KG1 (cell line): ENCODE results near the gene SPEF2.
"Not testable (repeated sequence)": the region's sequence is repeated elsewhere in the genome, so short reads cannot be mapped to it uniquely, and the experiment has no call there.

Source experiments
- DNase-seq: peaks from one replicate; lab custom pipeline; 2025; lab: John Stamatoyannopoulos, UW

Gene SPEF2

DNA sequence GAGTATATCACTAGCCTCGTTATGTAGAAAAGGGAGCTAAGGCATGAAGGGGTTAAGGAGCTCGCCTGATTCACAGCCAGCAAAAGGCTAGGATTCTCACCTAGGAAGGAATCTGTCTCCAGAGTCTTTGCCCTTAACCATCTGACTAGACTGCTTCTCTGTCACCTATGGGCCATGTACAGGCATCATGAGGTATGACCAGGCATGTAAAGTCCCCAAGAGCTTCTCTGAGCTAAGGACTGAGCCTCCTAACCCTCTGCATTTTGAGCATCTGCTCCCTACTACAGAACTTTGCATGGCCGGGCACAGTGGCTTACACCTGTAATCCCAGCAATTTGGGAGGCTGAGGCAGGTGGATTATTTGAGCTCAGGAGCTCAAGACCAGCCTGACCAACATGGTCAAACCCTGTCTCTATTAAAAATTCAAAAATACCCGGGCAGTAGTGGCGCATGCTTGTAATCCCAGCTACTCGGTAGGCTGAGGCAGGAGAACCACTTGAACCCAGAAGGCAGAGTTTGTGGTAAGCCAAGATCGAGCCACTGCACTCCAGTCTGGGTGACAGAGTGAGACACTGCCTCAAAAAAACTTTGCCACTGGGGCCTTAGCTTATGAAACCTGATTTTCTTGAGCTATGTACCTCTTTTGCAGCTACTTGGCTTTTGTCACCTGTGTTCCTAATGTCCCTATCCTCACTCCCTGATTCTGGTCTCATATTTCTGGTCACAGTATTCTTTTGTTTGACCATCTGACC is 205.9 kb downstream of the SPEF2 start:
- no peak for DNase-seq

DNA sequence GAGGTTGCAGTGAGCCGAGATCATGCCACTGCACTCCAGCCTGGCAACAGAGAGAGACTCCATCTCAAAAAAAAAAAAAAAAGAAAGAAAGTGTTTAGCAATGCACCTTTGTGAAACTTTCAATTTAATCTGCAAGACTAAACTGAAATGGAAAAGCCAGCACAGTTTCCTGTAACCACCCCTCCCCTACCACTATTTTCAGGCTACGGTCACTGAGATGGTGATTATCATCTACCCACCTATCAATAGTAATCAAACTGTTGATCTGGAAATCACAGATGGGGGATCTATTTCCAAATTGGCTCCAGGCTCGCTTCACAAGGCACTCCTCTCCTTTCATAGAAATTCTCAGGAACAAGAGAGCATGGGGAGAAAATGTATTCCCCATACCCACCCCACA is 208.4 kb downstream of the SPEF2 start:
- no peak for DNase-seq

DNA sequence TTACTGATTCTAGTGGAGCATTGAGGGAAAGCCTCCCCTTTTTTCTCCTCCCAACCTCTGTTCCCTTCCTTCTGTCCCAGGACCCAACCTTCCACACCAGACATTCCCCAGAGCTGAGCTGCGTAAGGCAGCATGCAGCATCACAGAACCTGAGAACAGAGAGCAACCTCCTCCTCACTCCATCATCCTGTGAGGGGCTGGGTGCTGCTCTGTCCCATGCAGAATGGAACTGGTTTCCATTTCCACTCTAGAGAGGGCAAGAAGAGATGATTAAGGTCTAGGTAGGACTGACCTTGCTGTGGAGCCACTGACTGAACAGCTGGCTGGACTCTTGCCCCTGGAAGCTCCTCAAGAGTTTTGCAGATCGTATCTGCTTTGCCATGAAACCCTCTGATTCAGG is 208.9 kb downstream of the SPEF2 start:
- DNase-seq: no peak

- DNase-seq: no peak
These were observed 210.5 kb downstream of the SPEF2 start for GRCh38 chr5:35828082-35828598.

DNA sequence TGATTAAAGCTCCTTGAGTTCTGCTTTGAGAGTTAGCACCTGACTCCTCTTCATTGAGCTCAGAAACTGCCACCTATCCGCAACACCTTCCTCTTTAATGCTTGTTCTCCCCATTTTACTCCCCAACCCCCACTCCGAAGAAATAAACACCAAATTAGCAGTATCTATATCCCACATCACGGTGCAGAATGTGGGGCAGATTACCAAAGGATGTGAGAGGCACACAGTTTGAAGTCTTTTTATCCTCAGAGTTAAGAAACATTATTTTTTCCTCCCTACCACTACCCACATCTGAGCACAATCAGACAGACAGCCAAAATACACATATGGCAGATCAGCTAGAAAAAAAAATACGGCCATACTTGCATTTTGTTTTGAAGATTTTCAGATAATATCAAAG is 212.9 kb downstream of the SPEF2 start:
- no peak for DNase-seq

- no peak for DNase-seq
These were observed 215.1 kb downstream of the SPEF2 start for GRCh38 chr5:35832762-35833161.

- DNase-seq: no peak
These were observed 215.6 kb downstream of the SPEF2 start for GRCh38 chr5:35833224-35833623.

DNA sequence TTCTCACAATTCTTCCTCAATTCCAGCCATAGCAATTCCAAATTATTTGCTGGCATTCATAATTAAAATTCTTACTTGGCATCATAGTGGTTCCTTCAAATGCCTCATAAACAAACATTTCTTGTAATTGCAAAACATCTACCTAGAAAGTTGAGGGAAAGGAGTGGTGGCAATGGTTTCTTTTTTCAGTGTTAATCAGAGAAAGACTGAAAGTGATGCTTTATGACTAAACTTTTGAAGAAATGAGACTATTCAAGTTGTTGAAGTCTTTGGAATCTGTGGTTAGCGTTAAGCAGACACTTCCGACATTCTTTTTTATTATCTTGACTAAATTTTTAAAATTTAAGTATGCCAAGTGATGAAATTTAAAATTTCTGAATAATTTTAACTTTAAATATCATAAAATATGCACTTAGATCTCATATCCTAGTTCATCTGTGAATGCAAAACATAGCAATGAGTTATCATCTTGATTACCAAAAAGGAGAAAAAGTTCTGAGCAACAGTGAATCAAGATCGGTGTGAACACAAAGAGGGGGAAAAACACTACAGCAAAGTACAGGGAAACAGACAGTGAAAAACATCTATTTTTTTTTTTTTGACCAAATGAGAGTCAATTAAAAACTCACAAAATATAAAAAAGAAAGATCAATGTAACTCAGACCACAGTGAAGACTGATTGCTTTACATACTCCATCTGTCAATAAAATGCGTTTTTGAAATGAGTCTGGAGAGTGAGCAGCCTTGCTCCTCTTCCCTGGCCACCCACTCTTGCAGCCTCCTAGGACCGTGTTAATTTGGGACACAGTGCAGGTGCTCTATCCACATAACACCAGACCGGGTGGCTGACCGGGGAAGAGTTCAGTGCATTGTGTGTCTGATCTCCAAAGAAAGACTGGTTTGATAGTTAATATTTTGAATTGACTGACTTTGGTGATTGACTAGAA is 218.4 kb downstream of the SPEF2 start:
- no peak for DNase-seq

- no peak for DNase-seq
These were observed 220.8 kb downstream of the SPEF2 start for GRCh38 chr5:35838370-35839042.

- DNase-seq: no peak
These were observed 225.2 kb downstream of the SPEF2 start for GRCh38 chr5:35842856-35843255.

GRCh38 chr5:35845508-35845907 is 227.8 kb downstream of the SPEF2 start:
- not testable (repeated sequence) for DNase-seq

DNA sequence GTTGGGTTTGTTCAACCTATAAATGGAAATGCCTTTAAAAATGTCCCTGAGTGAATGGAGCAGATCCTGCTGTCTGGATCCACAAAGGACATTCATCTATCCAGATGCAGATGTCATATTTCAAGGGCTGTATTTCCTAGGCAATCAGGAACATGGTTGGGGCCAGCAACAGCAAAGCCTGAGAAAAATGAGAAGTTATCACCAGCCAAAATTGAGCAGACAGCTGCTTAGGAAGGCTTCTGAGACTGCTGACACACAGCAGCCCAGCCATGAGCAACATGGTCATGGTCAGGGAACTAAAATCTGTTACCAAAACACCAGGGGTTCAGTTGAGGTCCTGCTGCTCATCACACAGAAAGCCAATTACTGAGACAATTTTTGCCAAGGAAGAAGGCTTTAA is 229.8 kb downstream of the SPEF2 start:
- DNase-seq: no peak

- no peak for DNase-seq
These were observed 230.3 kb downstream of the SPEF2 start for GRCh38 chr5:35847961-35848360.

DNA sequence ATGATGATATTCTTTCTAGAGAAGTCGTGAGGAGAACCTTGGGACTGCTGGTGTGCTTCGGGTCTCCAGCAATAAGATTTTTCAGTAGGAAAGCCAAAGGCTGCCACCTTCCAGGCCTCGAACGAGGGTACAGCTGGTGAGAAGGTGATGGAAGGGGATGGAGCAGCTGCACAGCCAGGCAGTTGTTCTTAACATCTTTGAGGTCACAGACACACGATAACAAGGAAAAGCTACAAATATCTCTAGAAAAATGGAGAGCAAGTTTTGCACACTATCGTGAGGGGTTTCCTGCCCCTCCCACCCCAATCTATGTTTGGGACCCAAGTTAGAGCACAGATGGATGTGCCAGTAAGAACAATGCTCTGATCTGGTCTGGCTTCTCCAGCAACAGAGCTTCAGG is 232.2 kb downstream of the SPEF2 start:
- DNase-seq: no peak

- no peak for DNase-seq
These were observed 233.5 kb downstream of the SPEF2 start for GRCh38 chr5:35850967-35851680.

DNA sequence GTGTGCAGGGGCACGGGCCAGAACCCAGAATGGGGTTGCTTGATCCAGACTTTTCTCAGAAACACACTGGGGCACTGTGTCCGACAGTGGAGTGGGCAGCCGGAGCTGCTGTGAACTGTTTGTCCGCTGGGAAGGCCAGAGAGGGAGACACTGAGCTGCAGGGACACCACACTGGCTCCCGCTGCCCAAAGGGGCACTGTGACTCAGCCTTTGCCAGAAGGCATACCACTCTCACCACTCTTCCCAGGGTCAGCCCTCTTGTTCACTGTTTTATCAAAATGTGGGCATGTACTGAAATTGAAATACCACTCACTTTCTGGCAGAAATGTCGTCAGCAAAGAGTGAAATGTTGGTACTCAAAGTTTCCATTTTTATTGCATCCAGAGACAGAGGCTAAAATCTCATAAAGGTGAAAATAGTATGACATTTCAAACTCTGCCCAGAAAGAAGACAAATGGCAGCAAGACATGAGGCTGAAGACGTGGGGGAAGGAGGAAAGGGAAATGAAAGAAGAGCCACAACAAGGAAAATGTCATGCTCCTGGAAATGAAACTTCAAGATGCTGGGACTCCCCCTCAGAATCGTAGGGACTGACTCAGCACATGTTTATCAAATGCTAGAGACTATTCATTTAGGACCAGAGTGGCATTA is 234.5 kb downstream of the SPEF2 start:
- DNase-seq: no peak

- no peak for DNase-seq
These were observed 235.1 kb downstream of the SPEF2 start for GRCh38 chr5:35852773-35853172.

DNA sequence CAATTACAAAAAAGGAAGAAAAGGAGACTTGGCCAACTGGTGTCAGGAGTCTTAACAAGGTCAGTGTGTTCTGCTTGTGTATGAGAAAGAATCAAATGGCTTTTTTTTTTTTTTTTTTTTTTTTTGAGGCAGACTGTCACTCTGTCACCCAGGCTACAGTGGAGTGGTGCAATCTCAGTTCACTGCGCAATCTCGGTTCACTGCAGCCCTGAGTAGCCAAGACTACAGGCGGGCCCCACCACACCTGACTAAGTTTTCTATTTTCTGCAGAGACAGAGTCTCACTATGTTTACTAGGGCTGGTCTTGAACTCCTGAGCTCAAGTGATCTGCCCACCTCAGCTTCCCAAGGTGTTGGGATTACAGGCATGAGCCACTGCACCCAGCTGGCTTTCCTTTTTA is 236.0 kb downstream of the SPEF2 start:
- DNase-seq: no peak

- no peak for DNase-seq
These were observed 236.6 kb downstream of the SPEF2 start for GRCh38 chr5:35854248-35854647.

GRCh38 chr5:35855187-35855586 is 237.5 kb downstream of the SPEF2 start:
- DNase-seq: no peak

GRCh38 chr5:35856186-35856764 is 238.6 kb downstream of the SPEF2 start:
- DNase-seq: not testable (repeated sequence)
